ENCODE measurements around the gene RYR3.

RYR3 gene

DNA sequence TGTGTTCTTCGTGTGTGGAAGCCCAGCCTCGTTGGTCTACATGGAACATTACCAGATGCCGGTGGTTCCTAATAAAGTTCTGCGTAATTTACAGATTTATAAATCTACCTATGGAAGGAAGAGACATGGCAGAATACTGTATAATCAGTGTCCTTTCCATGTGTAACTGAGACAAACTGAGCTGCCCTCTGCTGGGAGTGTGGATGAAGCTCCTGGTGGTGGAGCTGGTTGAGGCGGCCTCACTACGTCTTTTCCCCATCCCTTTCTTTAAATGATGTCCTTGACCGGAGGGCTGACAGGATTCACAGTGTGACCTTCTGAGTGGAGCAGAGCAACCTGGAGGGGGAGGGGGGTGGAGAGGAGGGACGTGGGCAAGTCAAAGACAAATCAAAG lies 390.5 kb downstream of the RYR3 start:
- TF ChIP-seq CTCF (IDR thresholded peaks at IDR 0.05) (no peak), ZFX (IDR thresholded peaks at IDR 0.05; ENCODE audit: borderline replicate concordance) (no peak)

GRCh38 chr15:33706173-33706572 lies 395.4 kb downstream of the RYR3 start:
- TF ChIP-seq CTCF (IDR thresholded peaks at IDR 0.05) (no peak), ZFX (IDR thresholded peaks at IDR 0.05; ENCODE audit: borderline replicate concordance) (no peak)
- no peak overlapping the region for H3K27ac ChIP-seq

More for the DNA sequence above, 390.5 kb downstream of the RYR3 start:
- no peak overlapping the region for H3K27ac ChIP-seq

GRCh38 chr15:33710748-33711147 lies 400.0 kb downstream of the RYR3 start:
- TF ChIP-seq ZFX (IDR thresholded peaks at IDR 0.05; ENCODE audit: borderline replicate concordance), result no peak
- no peak for TF ChIP-seq CTCF (IDR thresholded peaks at IDR 0.05)
- no peak overlapping the region for H3K27ac ChIP-seq

DNA sequence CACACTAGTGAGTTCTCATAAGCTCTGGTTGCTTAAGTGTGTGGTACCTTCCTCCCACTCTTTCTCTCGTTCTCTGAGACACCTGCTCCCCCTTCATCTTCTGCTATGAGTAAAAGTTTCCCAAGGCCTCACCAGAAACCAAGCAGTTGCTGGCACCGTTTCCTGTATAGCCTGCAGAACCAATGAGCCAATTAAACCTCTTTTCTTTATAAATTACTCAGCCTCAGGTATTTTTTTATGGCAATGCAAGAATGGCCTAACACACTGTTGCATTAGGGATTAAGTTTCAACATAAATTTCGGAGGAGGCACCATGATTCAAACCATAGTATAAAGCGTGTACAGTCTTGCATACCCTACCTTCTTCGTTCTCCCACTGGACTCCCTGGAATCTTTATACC lies 405.3 kb downstream of the RYR3 start:
- H3K27ac ChIP-seq, result no peak overlapping the region
- TF ChIP-seq ZFX (IDR thresholded peaks at IDR 0.05; ENCODE audit: borderline replicate concordance) (no peak), CTCF (IDR thresholded peaks at IDR 0.05) (no peak)

DNA sequence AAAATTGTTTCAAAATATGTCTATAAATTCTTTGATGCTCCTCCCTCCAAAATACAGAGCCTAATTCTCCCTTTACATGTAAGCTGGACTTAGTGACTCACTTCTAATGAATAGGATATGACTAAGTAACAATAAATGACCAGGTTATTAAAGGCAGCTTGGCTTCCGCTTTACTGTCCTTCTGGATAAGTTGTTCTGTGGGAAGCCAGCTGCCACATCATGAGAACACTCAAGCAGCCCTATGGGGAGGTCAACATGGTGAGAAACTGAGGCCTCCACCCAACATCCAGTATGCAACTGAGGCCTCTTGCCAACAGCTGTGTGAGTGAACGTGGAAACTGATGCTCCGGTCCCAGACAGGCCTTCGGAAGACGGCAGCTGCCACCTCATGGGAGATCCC lies 410.2 kb downstream of the RYR3 start:
- TF ChIP-seq ZFX (IDR thresholded peaks at IDR 0.05; ENCODE audit: borderline replicate concordance) (no peak), CTCF (IDR thresholded peaks at IDR 0.05) (no peak)
- H3K27ac ChIP-seq, result no peak overlapping the region

DNA sequence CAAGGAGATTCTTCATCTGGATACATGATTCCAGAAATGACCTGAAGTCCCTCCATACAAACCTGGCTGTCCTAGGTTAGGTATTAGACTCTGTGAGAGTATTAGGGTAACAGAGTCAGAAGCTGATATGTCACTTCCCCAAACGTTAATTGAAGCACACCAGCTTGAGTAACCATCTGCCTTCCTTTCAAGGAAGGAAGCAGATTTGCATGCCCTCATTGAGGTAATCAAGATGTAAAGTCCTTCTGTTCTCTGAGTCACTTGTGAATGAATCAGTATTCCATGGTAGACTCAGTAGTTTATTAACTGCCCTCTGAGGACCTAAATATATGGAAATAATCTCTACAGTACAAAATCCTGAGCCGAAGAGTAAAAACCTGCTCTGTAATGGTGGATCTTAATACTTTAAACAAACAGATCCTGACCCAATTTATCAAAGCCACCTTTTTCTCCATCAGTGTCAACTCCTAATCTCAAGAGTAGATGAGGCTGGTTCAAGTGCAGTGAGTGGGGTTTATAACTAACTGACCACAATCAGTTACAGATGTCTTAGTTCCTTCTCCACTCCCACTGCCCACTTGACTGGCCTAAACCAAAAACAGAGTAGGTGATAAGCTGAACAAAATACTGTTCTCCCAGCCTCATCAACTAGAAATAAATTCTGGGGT lies 411.4 kb downstream of the RYR3 start:
- H3K27ac ChIP-seq, result no peak overlapping the region
- TF ChIP-seq ZFX (IDR thresholded peaks at IDR 0.05; ENCODE audit: borderline replicate concordance), result no peak
- TF ChIP-seq CTCF (IDR thresholded peaks at IDR 0.05), result no peak

- no peak overlapping the region for H3K27ac ChIP-seq
- TF ChIP-seq CTCF (IDR thresholded peaks at IDR 0.05) (no peak), ZFX (IDR thresholded peaks at IDR 0.05; ENCODE audit: borderline replicate concordance) (no peak)
Measured at GRCh38 chr15:33722673-33723015, 411.9 kb downstream of the RYR3 start.
